Fibroblast of lung (primary cell): ENCODE measurements around the gene ST6GALNAC5. TPM values are rescaled to one million over a fixed set of nuclear protein-coding genes. Genes with fewer than 3 reads are reported as not detected.

Experiments
- DNase-seq, 2 donors: peaks; one replicate each; pipeline versions ENCODE4 v3.0.0 to v3.0.0-alpha.2; 2010; ENCODE audit warnings: low read depth in 2 of 2
- H2AFZ ChIP-seq: 2 replicates; pipeline ENCODE4 v1.5.1; 2012; ENCODE audit warnings: low read length, control low read depth, inconsistent platforms
- H3K27ac ChIP-seq: 2 replicates; pipeline ENCODE4 v1.5.1; 2011; ENCODE audit warnings: low read length, control low read depth; ENCODE audit not compliant: insufficient read depth
- H3K27me3 ChIP-seq: 2 replicates; pipeline ENCODE4 v1.5.1; 2011; ENCODE audit warnings: mild to moderate bottlenecking, low read length; ENCODE audit not compliant: control insufficient read depth, insufficient read depth
- H3K36me3 ChIP-seq: 2 replicates; pipeline ENCODE4 v1.5.1; 2011; ENCODE audit warnings: low read length; ENCODE audit not compliant: control insufficient read depth, insufficient read depth
- H3K4me1 ChIP-seq: 2 replicates; pipeline ENCODE4 v1.5.1; 2011; ENCODE audit warnings: low read length; ENCODE audit not compliant: control insufficient read depth, insufficient read depth; ENCODE audit errors: extremely low read depth
- H3K4me2 ChIP-seq: 2 replicates; pipeline ENCODE4 v1.5.1; 2011; ENCODE audit warnings: low read length, control low read depth; ENCODE audit not compliant: insufficient read depth; ENCODE audit errors: extremely low read depth
- H3K4me3 ChIP-seq, 4 experiments: fragments of 200-600 bp in 1 of 4; sonication (generic) in 1 of 4; replicated peaks in 1 of 4; 2 replicates each; pipeline ENCODE4 v1.5.1; 2011 to 2016; ENCODE audit warnings: low read length in 4 of 4, low read depth in 3 of 4, mild to moderate bottlenecking in 3 of 4, control low read depth in 2 of 4, inconsistent platforms in 1 of 4, mixed read lengths in 1 of 4; ENCODE audit not compliant: insufficient read depth in 1 of 4; ENCODE audit errors: control extremely low read depth in 1 of 4
- H3K79me2 ChIP-seq: 2 replicates; pipeline ENCODE4 v1.5.1; 2012; ENCODE audit warnings: mild to moderate bottlenecking, low read length, inconsistent platforms; ENCODE audit not compliant: control insufficient read depth, insufficient read depth
- H3K9ac ChIP-seq: 2 replicates; pipeline ENCODE4 v1.5.1; 2011; ENCODE audit warnings: mild to moderate bottlenecking, low read length, control low read depth; ENCODE audit not compliant: insufficient read depth
- H3K9me3 ChIP-seq: 2 replicates; pipeline ENCODE4 v1.5.1; 2012; ENCODE audit warnings: low read depth, low read length; ENCODE audit not compliant: control insufficient read depth, insufficient read depth
- H4K20me1 ChIP-seq: 2 replicates; pipeline ENCODE4 v1.5.1; 2011; ENCODE audit warnings: low read length; ENCODE audit not compliant: control insufficient read depth, insufficient read depth; ENCODE audit errors: extremely low read depth
- CTCF ChIP-seq, 2 donors: IDR thresholded peaks in 1 of 2; conservative IDR thresholded peaks in 1 of 2; 1 replicate in 1 of 2; 2 replicates in 1 of 2; pipeline ENCODE4 v1.5.1; 2011 to 2012; ENCODE audit warnings: low read length in 2 of 2, control low read depth in 1 of 2, inconsistent platforms in 1 of 2, low read depth in 1 of 2, mild to moderate bottlenecking in 1 of 2
- EZH2 ChIP-seq: IDR thresholded peaks from 2 replicates; pipeline ENCODE4 v1.5.1; 2012; ENCODE audit warnings: low read length, control low read depth, mild to moderate bottlenecking; ENCODE audit errors: missing control alignments
- polyA plus RNA-seq, 2 donors: library from polyadenylated mRNA; depleted of rRNA in 1 of 2; stranded (reverse) in 1 of 2; unstranded in 1 of 2; fragments of >200 nt; gene quantifications; 2 replicates each; pipeline ENCODE4 v1.2.1, GENCODE V29; 2011 to 2012; ENCODE audit warnings: missing spikeins in 1 of 2
- total RNA-seq: library from RNA; depleted of rRNA; stranded (reverse); fragments of >200 nt; gene quantifications from 2 replicates; pipeline ENCODE4 v1.2.1, GENCODE V29; 2014

Gene ST6GALNAC5
- total and polyA plus RNA-seq, 2 donors (not counting 1 experiment from before 2014, with no cell fraction given) = 0.37 to 0.83 TPM

- no peak overlapping the region for H3K27ac ChIP-seq
- no peaks in the 10 kb centered on the region for H4K20me1 ChIP-seq
- peak; percentile 62 to 82 for DNase-seq
- no peaks in the 10 kb centered on the region for H3K79me2 ChIP-seq
- H3K9ac ChIP-seq = no peak overlapping the region
- no peaks in the 10 kb centered on the region for H3K36me3 ChIP-seq
- no peak overlapping the region for H3K4me2 ChIP-seq
- no peak for TF ChIP-seq CTCF (conservative IDR thresholded peaks at IDR 0.05 in 1 of 2, IDR thresholded peaks at IDR 0.05 in 1 of 2; ENCODE audit: low read depth in 1 of 2, low read length in 2 of 2)
- no peak for TF ChIP-seq EZH2
- H3K27me3 ChIP-seq = no peaks in the 10 kb centered on the region
- H3K4me3 ChIP-seq = no peak overlapping the region
- H3K4me1 ChIP-seq = peaks cover 5% of the 10 kb centered on the region
- H3K9me3 ChIP-seq = no peaks in the 10 kb centered on the region
- H2AFZ ChIP-seq = no peak overlapping the region
These were observed 72.0 kb downstream of the ST6GALNAC5 start for GRCh38 chr1:76939050-76939816.

GRCh38 chr1:76939817-76940216 is 72.5 kb downstream of the ST6GALNAC5 start:
- peaks cover 5% of the 10 kb centered on the region for H3K4me1 ChIP-seq
- H4K20me1 ChIP-seq = no peaks in the 10 kb centered on the region
- no peaks in the 10 kb centered on the region for H3K9me3 ChIP-seq
- no peak for TF ChIP-seq CTCF (conservative IDR thresholded peaks at IDR 0.05 in 1 of 2, IDR thresholded peaks at IDR 0.05 in 1 of 2; ENCODE audit: low read depth in 1 of 2, low read length in 2 of 2)
- no peak for TF ChIP-seq EZH2
- no peak overlapping the region for H3K27ac ChIP-seq
- H3K4me2 ChIP-seq = no peak overlapping the region
- no peak for DNase-seq
- H2AFZ ChIP-seq = no peak overlapping the region
- no peaks in the 10 kb centered on the region for H3K27me3 ChIP-seq
- no peak overlapping the region for H3K4me3 ChIP-seq
- no peak overlapping the region for H3K9ac ChIP-seq
- H3K36me3 ChIP-seq = no peaks in the 10 kb centered on the region
- no peaks in the 10 kb centered on the region for H3K79me2 ChIP-seq

- Histone ChIP-seq H3K4me3 (no peak overlapping the region), H2AFZ (no peak overlapping the region), H3K4me1 (peaks cover 5% of the 10 kb centered on the region), H3K36me3 (no peaks in the 10 kb centered on the region), H4K20me1 (no peaks in the 10 kb centered on the region), H3K27me3 (no peaks in the 10 kb centered on the region), H3K4me2 (no peak overlapping the region), H3K27ac (no peak overlapping the region), H3K9ac (no peak overlapping the region), H3K79me2 (no peaks in the 10 kb centered on the region), H3K9me3 (no peaks in the 10 kb centered on the region)
- DNase-seq = no peak
- TF ChIP-seq EZH2 (no peak), CTCF (conservative IDR thresholded peaks at IDR 0.05 in 1 of 2, IDR thresholded peaks at IDR 0.05 in 1 of 2; ENCODE audit: low read depth in 1 of 2, low read length in 2 of 2) (no peak)
These were observed 73.5 kb downstream of the ST6GALNAC5 start for GRCh38 chr1:76940571-76941335.
